ENCODE data around the gene EFCAB5.
"Not testable (repeated sequence)": the region's sequence is repeated elsewhere in the genome, so short reads cannot be mapped to it uniquely, and the experiment has no call there.

The EFCAB5 gene

DNA sequence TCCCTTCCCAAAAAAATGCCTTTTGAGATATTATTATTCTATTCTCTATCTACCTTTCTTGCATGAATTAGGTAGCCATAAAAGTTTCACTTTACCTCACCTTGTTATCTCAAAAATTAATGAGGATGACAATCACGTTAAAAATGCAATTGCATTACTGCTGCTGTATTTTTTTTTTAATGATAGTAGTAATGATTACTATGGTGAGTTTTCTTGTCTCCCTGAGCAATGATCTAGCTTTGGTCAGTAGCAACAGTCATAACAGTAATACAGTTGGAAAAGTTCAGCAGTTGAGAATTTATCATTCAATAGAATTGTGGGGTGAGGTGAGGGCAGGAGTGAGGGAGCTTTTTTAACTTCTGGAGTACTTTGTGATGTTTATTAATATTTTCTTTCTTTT is at the start of gene EFCAB5:
Gene EFCAB5, plus strand, starts transcription at position 301 of the 400 bp plus-strand sequence. CDS start 163 bp downstream, outside the sequence.
- no peak within 1 kb of the TSS for H3K4me3 ChIP-seq (ENCODE audit: low read depth, low read length)

- no peak overlapping the region for H3K4me3 ChIP-seq (ENCODE audit: low read depth, low read length)
Observed at GRCh38 chr17:29892201-29892600, 49.2 kb upstream of the EFCAB5 start.

DNA sequence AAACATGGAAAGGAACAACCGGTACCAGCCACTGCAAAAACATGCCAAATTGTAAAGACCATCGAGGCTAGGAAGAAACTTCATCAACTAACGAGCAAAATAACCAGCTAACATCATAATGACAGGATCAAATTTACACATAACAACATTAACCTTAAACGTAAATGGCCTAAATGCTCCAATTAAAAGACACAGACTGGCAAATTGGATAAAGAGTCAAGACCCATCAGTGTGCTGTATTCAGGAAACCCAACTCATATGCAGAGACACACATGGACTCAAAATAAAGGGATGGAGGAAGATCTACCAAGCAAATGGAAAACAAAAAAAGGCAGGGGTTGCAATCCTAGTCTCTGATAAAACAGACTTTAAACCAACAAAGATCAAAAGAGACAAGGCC is 44.3 kb upstream of the EFCAB5 start:
- H3K4me3 ChIP-seq (ENCODE audit: low read depth, low read length): not testable (repeated sequence)

GRCh38 chr17:29903471-29903870 is 38.0 kb upstream of the EFCAB5 start:
- no peak overlapping the region for H3K4me3 ChIP-seq (ENCODE audit: low read depth, low read length)

DNA sequence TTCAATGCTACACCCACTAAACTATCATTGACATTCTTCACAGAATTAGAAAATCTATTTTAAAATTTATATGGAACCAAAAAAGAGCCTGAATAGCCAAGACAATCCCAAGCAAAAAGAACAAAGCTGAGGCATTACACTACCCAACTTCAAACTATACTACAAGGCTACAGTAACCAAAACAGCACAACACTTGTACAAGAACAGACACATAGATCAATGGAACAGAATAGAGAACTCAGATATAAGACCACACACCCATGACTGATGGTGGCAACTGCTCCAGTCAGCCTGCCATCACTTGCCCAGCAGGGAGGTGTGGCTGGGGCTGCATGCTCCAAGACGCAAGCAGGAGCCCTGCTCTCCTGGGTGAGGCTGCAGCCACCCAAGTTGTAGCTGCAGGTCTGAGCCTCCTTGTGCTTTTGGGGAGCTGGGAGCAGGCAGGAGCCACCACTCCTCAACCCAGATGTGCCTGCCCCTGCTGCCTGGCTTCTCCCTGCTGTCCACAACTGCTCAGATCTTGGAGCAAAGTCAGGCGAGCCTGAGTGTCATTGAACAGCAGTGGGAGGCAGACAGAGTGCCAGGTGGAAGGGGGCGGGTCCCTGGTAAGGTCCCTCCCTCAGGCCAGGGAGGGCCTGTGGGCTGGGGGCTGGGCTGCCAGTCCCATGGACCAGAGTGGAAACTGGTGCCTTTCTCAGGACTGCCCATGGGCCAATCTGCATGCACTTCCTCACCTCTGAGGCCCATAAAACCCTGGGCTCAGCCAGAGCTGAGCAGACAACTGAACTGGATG is 36.2 kb upstream of the EFCAB5 start:
- H3K4me3 ChIP-seq (ENCODE audit: low read depth, low read length): no peak overlapping the region

DNA sequence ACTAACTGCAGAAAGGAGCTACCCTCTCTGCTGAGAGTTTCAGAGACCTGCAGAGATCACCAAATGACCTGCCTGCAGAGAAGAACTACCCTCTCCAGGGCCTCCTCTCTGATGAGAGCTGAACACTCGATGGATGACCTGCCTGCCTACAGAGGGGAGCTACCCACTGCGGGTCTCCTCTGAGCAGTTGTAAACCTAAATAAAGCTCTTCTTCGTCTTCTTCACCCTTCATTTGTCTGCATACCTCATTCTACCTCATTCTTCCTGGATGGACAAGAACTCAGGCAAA is 35.6 kb upstream of the EFCAB5 start:
- H3K4me3 ChIP-seq (ENCODE audit: low read depth, low read length): no peak overlapping the region

DNA sequence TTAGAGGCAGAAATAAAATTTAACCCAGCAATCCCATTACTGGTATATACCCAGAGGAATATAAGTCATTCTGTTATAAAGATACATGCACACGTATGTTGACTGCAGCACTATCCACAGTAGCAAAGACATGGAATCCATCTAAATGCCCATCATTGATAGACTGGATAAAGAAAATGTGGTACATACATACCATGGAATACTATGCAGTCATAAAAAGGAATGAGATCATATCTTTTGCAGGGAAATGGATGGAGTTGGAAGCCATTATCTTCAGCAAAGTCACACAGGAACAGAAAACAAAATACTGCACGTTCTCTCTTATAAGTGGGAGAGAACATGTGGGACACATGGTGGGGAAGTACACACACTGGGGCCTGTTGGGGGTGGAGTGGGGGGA is 34.5 kb upstream of the EFCAB5 start:
- H3K4me3 ChIP-seq (ENCODE audit: low read depth, low read length): no peak overlapping the region

DNA sequence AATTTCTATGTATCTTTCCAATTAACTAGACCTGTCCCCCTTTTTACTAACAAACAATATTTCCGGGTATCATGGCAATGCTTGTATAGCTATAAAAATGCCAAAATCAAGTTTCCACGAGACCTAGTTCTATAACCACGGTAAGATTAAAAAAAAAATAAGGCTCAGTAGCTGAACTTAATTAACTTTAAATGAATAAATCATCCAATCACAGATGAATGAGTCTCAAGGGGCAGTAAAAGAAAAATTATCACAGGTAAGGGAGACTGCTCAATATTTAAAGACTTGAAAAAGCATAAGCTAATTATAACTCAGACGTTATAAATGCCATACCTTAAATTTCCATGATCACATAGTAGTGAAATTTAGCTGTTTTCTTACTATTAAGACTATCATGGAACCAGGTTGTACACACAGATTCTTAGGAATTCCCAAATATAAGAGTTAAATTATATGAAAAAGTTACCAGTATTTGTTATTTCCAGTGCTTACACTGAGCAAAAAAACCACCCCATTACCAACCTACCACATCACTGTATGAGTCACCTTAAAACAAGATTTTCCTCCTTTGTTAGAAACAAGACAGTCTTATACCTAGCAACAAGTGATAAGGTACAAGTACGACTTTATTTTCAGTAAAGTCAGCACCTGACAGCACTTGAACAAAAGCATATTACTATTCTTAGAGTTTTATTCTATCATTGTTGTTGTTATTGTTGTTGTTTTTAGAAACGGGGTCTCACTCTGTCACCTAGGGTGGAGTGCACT is 32.0 kb upstream of the EFCAB5 start:
- H3K4me3 ChIP-seq (ENCODE audit: low read depth, low read length): no peak overlapping the region

- no peak overlapping the region for H3K4me3 ChIP-seq (ENCODE audit: low read depth, low read length)
Observed at GRCh38 chr17:29911641-29912177, 29.7 kb upstream of the EFCAB5 start.

DNA sequence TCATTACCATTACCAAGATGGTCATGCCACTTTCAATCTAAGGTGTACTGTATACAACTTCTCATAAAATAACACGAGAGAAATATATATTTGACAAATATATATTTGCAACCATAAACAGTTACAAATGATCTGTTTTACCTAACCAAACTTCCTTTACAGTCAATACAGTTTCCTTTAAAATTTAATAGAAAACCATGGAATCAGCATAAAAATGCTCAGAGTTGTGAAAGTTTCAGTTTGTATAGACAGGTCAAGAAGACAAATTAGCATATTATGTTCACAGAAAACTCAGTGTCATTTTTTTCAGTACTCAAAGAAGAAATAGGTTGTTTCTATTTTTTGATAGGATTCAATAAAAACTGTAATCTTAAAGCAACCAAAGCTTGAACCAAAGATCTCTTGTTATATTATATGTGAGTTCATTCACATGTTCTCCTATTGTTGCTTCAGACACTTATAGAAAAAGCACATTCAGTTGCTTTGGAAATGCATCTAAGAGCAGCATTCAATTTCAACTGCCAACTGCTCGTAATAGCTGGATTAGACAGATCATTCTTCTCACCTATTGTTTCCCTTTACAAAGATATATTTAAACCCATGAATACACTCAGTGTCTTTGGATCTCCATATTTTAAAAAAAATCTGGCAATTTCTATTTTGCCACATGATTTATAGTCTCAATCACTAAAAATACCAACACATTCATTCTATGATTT is 26.5 kb upstream of the EFCAB5 start:
- no peak overlapping the region for H3K4me3 ChIP-seq (ENCODE audit: low read depth, low read length)

DNA sequence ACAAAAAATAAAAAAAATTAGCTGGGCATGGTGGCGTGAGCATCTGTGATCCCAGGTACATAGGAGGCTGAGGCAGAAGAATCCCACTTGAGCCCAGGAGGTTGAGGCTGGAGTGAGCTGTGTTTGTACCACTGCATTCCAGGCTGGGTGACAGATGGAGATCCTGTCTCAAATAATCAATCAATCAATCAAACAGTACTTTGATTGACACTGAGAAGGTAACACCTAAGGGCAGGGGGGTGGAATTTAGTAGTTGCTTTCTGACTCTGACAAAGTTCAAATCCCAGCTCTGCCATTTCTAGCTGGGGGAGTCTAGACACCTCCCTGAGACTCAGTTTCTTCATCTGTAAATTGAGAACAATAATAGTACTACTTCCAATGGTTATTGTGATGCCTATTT is 23.4 kb upstream of the EFCAB5 start:
- no peak overlapping the region for H3K4me3 ChIP-seq (ENCODE audit: low read depth, low read length)

DNA sequence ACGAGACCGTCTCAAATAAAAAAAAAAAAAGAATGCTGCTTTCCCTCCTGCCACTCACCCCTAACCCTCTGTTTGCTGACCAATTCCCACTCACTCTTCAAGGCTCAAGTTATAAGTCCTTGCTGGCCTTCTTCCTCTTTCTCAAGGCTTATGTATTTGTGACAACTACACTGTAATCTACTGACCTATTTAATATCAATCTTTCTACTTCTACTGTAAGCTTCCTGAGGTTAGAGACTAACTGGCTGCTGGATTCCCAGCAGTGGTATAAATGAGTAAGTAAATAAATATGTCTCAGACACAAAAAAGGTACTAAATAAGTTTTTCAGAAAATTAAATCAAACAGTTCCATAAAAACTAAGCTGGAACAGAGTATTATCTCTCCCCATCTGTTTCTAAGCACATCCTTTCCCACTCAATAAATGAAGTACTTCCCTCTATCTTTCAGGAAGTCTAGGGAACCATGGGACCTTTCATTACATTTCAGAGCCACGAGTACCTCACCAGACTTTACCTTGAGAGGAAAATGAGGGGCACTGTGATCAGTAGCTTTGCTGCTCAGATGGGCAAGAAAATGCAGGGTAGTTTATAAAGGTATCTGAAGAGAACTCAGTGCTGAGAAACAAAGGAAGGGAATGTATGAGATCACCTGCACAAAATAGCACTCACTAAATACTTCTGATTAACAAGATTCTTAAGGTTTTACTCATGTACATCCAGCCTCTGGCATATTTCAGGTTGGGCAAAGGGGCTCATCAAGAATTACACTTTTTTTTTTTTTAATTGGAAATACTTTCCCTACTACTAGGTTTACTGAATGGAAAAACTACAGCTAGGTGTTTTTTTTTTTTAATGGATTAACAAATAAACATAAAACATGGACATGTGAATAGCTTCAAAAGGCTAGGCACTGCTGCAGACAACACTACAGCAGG is 22.2 kb upstream of the EFCAB5 start:
- no peak overlapping the region for H3K4me3 ChIP-seq (ENCODE audit: low read depth, low read length)

- H3K4me3 ChIP-seq (ENCODE audit: low read depth, low read length): no peak overlapping the region
Observed at GRCh38 chr17:29924786-29925185, 16.6 kb upstream of the EFCAB5 start.

DNA sequence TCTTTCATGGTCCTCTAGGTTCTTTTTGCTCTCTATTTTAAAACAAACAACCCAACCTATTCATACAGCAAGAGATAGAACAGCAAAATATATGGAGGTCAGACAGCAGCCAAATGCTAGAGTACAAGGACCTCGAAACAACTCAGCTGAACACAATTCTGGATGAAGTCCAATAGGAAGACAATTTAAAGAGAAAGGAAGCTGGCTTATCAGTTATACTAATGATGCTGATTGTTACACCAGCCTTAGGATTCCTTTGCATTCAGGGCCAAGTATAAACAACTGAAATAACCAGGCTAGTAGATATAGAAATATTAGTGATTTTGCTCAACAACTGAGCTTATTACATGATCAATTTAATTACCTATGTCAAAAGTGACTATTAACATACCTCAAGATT is 13.9 kb upstream of the EFCAB5 start:
- H3K4me3 ChIP-seq (ENCODE audit: low read depth, low read length): no peak overlapping the region

DNA sequence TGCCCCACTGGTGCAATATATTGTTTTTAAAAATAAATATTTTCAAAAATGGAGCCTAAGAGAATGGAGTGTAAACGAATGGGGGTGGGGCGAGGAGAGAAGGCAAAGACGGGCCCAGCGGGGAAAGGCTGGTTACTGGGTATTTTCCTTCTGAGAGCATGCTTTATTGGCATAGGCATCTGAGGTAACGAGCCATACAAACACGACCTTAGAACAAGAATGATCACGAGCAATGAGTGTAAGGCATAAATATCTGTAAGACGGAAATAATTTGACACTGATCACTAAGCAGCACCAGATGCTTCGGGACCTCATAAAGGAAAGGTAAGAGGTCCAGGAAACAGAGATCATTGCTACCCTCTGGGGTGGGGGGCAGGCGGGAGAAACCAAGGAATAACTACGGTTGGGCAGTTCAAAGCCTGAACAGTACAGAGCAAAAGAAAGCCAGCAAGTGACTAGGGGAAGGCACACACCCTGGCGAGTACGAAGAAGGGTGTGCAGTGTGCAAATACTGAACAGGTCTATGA is 12.4 kb upstream of the EFCAB5 start:
- H3K4me3 ChIP-seq (ENCODE audit: low read depth, low read length): peak overlapping the region; percentile 94

DNA sequence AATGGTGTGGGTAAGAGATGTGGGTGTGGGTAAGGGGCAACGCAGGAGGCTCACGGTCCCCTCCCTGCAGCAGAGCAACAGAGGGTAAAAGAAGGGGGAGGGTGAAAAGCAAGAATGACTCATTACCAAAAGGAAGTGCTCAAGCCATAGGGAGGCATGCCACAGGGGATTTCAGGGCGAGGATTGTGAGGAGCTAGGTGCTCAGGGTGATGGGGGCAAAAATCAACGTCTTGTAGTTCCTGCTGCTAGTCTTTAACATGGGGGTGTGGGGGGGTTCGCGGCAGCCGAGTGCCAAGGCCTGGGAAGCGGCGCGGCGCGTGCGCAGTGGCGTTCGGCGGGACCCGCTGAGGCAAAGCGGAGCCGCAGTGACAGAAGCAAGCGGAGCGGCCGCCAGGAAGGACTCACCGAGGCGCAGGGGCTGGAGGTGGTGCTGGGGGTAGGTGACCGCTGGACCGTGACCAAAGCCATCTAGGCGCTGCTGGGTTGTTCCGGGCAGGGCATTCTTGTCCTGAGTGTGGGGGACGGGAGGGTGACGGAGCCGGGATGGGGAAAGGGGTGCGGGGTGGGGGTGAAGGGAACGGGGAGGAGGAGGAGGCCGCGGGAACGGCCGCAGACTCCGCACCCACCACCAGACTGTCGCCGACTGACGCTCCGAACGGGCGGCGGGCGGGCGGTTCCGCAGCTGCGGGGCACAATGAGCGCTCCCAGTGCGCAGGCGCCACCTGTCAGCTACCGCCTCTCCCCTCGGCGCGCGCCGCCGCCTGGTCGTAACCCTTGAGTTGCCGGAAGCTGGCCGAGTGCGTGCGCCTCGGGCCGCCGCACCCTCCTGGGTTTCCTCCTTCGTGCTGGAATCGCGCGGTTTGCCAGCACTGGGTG is 11.7 kb upstream of the EFCAB5 start, which contains the start of gene SSH2:
Gene SSH2, minus strand, starts transcription at position 696 of the 876 bp plus-strand sequence. Its CDS starts 228 bp downstream, at position 468.
- peak within 1 kb of the TSS; percentile 94 for H3K4me3 ChIP-seq (ENCODE audit: low read depth, low read length)

DNA sequence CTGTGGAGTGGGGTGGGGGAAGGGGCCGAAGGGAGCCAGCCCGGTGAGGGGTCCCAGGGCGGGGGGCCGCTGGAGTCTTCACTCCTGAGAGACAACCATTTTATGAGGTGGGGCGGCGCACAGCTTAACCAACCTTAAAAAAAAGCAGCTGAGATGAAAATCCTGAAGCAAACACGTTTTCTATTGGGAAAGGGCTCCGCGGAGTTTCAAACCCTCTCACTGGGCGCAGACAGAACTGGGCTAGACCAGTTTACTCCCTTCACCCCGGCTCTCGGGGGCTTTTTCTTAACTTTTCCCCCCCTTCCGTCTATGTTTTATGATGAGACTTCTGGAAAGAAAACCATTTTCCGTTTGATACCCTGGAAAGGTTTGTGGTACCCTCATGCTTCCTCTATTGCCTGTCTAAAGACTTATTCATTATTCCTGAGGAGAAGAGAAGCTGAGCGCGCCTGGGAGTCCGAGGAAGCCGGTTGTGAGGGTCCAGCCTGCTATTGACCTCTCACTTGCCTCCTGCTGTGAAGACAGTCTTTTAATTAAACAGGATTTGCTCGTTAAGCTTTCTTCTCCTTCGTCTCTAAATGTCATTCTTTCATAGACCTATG is 10.9 kb upstream of the EFCAB5 start:
- peak overlapping the region; percentile 94 for H3K4me3 ChIP-seq (ENCODE audit: low read depth, low read length)

- H3K4me3 ChIP-seq (ENCODE audit: low read depth, low read length): no peak overlapping the region
Observed at GRCh38 chr17:29931231-29931932, 10.1 kb upstream of the EFCAB5 start.
